Breast epithelium (tissue), 4 donors: ENCODE results near the gene GFM2. TPM values are rescaled to one million over a fixed set of nuclear protein-coding genes. Genes with fewer than 3 reads are reported as not detected.
A peak's percentile ranks its signal among the peaks of the same experiment; 100 is the strongest.

Source experiments
- DNase-seq, 2 donors: peaks; one replicate each; pipeline ENCODE4 v3.0.0-alpha.2; 2019; ENCODE audit warnings: low spot score in 2 of 2
- H3K27ac ChIP-seq, 2 donors: fragments of 200-600 bp; sonication (generic) in 1 of 2; one replicate each; pipeline ENCODE4 v1.5.1; 2016 to 2019; ENCODE audit warnings: mild to moderate bottlenecking in 1 of 2
- H3K27me3 ChIP-seq, 2 donors: fragments of 200-600 bp; sonication (generic) in 1 of 2; one replicate each; pipeline versions ENCODE4 v1.5.1 to v1.6.0; 2017 to 2019; ENCODE audit warnings: control low read depth in 1 of 2, mild to moderate bottlenecking in 1 of 2
- H3K36me3 ChIP-seq: fragments of 200-600 bp; one replicate; pipeline ENCODE4 v1.5.1; 2019
- H3K4me1 ChIP-seq, 2 donors: fragments of 200-600 bp; sonication (generic); one replicate each; pipeline ENCODE4 v1.5.1; 2016 to 2019; ENCODE audit warnings: control low read depth in 1 of 2
- H3K4me3 ChIP-seq, 3 donors: fragments of 200-600 bp; sonication (generic); 1 replicate in 2 of 3; 2 replicates in 1 of 3; pipeline ENCODE4 v1.5.1; 2016 to 2019; ENCODE audit warnings: mild to moderate bottlenecking in 3 of 3, moderate library complexity in 2 of 3
- H3K9me3 ChIP-seq, 2 donors: fragments of 200-600 bp; sonication (generic) in 1 of 2; one replicate each; pipeline ENCODE4 v1.5.1; 2016 to 2019; ENCODE audit warnings: control low read depth in 1 of 2
- CTCF ChIP-seq, 3 donors: fragments of 450-650 bp; IDR thresholded peaks; one replicate each; pipeline ENCODE4 v1.5.1; 2016 to 2017; ENCODE audit warnings: antibody characterized with exemption in 3 of 3, mild to moderate bottlenecking in 3 of 3, moderate library complexity in 3 of 3
- POLR2A ChIP-seq: fragments of 450-650 bp; IDR thresholded peaks from one replicate; pipeline ENCODE4 v1.6.1; 2016; ENCODE audit warnings: antibody characterized with exemption, mild to moderate bottlenecking, moderate library complexity
- POLR2AphosphoS5 ChIP-seq, 3 donors: sonication (generic); formaldehyde crosslinking; IDR thresholded peaks; one replicate each; pipeline ENCODE4 v1.6.1; 2017; ENCODE audit warnings: antibody characterized with exemption in 3 of 3
- intact Hi-C: fragments of 100-400 bp; cut with DNase I; formaldehyde crosslinking; loops from one replicate; pipeline ENCODE4 v1.15.1; 2023; ENCODE audit warnings: low total_unique reads
- total RNA-seq, 3 donors: library from RNA; depleted of rRNA; stranded (reverse); fragments of >200 nt; gene quantifications; one replicate each; pipeline ENCODE4 v1.1.0, GENCODE V29; 2016

GFM2 gene
- total RNA-seq, 3 donors from 2014 or later = 21.0 to 30.3 (median 24.3) TPM

- no peak for TF ChIP-seq POLR2AphosphoS5 (IDR thresholded peaks at IDR 0.05)
- TF ChIP-seq CTCF (IDR thresholded peaks at IDR 0.05) = no peak
- no peak for TF ChIP-seq POLR2A
- Histone ChIP-seq H3K27ac (no peak overlapping the region), H3K36me3 (no peaks in the 10 kb centered on the region), H3K27me3 (no peaks in the 10 kb centered on the region), H3K4me1 (no peaks in the 10 kb centered on the region), H3K9me3 (no peaks in the 10 kb centered on the region), H3K4me3 (no peak overlapping the region)
- DNase-seq = no peak
- intact Hi-C loops = no loop called here
Observed at GRCh38 chr5:74787424-74787823, 20.5 kb upstream of the GFM2 start.

- no peak for DNase-seq
- TF ChIP-seq POLR2A = no peak
- TF ChIP-seq POLR2AphosphoS5 (IDR thresholded peaks at IDR 0.05) = no peak
- TF ChIP-seq CTCF (IDR thresholded peaks at IDR 0.05) = no peak
Observed at GRCh38 chr5:74786851-74787250, 19.9 kb upstream of the GFM2 start.

GRCh38 chr5:74778609-74779008, 11.7 kb upstream of the GFM2 start:
- Histone ChIP-seq H3K4me3 (no peak overlapping the region), H3K36me3 (no peaks in the 10 kb centered on the region), H3K4me1 (no peaks in the 10 kb centered on the region), H3K27ac (no peak overlapping the region), H3K27me3 (no peaks in the 10 kb centered on the region), H3K9me3 (no peaks in the 10 kb centered on the region)
- DNase-seq = no peak
- intact Hi-C loops = no loop called here
- no peak for TF ChIP-seq POLR2A
- TF ChIP-seq CTCF (IDR thresholded peaks at IDR 0.05) = no peak
- no peak for TF ChIP-seq POLR2AphosphoS5 (IDR thresholded peaks at IDR 0.05)

More at GRCh38 chr5:74786851-74787250, 19.9 kb upstream of the GFM2 start:
- Histone ChIP-seq H3K9me3 (no peaks in the 10 kb centered on the region), H3K27ac (no peak overlapping the region), H3K4me3 (no peak overlapping the region), H3K36me3 (no peaks in the 10 kb centered on the region), H3K4me1 (no peaks in the 10 kb centered on the region), H3K27me3 (no peaks in the 10 kb centered on the region)
- intact Hi-C loops = no loop called here

GRCh38 chr5:74772359-74772758, 5.4 kb upstream of the GFM2 start:
- DNase-seq = no peak
- Histone ChIP-seq H3K4me1 (peaks cover 0 to 6% of the 10 kb centered on the region in 2 donors), H3K27me3 (no peaks in the 10 kb centered on the region), H3K4me3 (no peak overlapping the region), H3K9me3 (no peaks in the 10 kb centered on the region), H3K27ac (no peak overlapping the region), H3K36me3 (no peaks in the 10 kb centered on the region)
- intact Hi-C loops = no loop called here
- TF ChIP-seq CTCF (IDR thresholded peaks at IDR 0.05) (no peak), POLR2AphosphoS5 (IDR thresholded peaks at IDR 0.05) (no peak), POLR2A (no peak)

GRCh38 chr5:74767579-74767913, 629 bp upstream of the GFM2 start:
- DNase-seq = no peak
- Histone ChIP-seq H3K27ac (peak overlapping the region; percentile 79 to 84), H3K4me1 (peaks cover 0 to 16% of the 10 kb centered on the region in 2 donors), H3K36me3 (no peaks in the 10 kb centered on the region), H3K4me3 (peak overlapping the region; percentile 62 to 96 (median 82)), H3K9me3 (no peaks in the 10 kb centered on the region), H3K27me3 (no peaks in the 10 kb centered on the region)
- TF ChIP-seq POLR2A (no peak), POLR2AphosphoS5 (IDR thresholded peaks at IDR 0.05) (no peak), CTCF (IDR thresholded peaks at IDR 0.05) (no peak)
- intact Hi-C loops = no loop called here
